K562 (cell line): Measurements from ENCODE around the gene CTDSPL. TPM values are rescaled to one million over a fixed set of nuclear protein-coding genes. Genes with fewer than 3 reads are reported as not detected.
"Not testable (repeated sequence)": the region's sequence is repeated elsewhere in the genome, so short reads cannot be mapped to it uniquely, and the experiment has no call there.

Experiments used
- ATAC-seq: fragments of 200-7000 bp; cut with Tn5 transposase; 3 replicates; pipeline ENCODE4 v1.9.1; 2020; ENCODE audit warnings: moderate library complexity
- BruUV-seq: library from RNA; stranded (reverse); fragments of 400-500 nt; replicated peaks from 2 replicates; lab custom pipeline; 2021; lab: Mats Ljungman, UMichigan
- CTCF ChIA-PET: fragments of 300-600 bp; formaldehyde crosslinking; extraction: SDS; loops from one replicate; lab custom pipeline; 2021; ENCODE audit warnings: low intra/inter-chr PET ratio; lab: Yijun Ruan, JAX
- POLR2A ChIA-PET: fragments of 300-600, 350-650 bp; sonication (Branson Sonifier 250); formaldehyde crosslinking; extraction: SDS; loops from one replicate; lab custom pipeline; 2021; ENCODE audit warnings: antibody characterized with exemption, inconsistent platforms; lab: Yijun Ruan, JAX
- DNase-seq, 4 experiments: peaks; one replicate each; pipeline versions ENCODE4 v3.0.0 to v3.0.0-alpha.2; 2011 to 2018; ENCODE audit warnings: low spot score in 3 of 4, mixed read lengths in 3 of 4; ENCODE audit errors: extremely low read depth in 1 of 4
- FAIRE-seq: peaks from 2 replicates; lab custom pipeline; 2011; peaks lifted over from hg19 to GRCh38; lab: Jason Lieb, UNC
- H2AFZ ChIP-seq: 2 replicates; pipeline ENCODE4 v1.6.0; 2011; ENCODE audit warnings: low read depth, low read length, control low read depth, inconsistent platforms
- H3K27ac ChIP-seq: fragments of 200-600 bp; 3 replicates; pipeline ENCODE4 v1.8.0; 2011; ENCODE audit warnings: low read depth, mild to moderate bottlenecking, control low read depth, inconsistent platforms, low read length, moderate library complexity, mixed read lengths; ENCODE audit errors: extremely low read depth
- H3K27me3 ChIP-seq, 2 experiments: fragments of 300-600 bp in 1 of 2; 2 replicates in 1 of 2; 3 replicates in 1 of 2; pipeline versions ENCODE4 v1.6.0 to v1.8.0; 2011; ENCODE audit warnings: inconsistent platforms in 2 of 2, low read length in 2 of 2, mild to moderate bottlenecking in 1 of 2, mixed read lengths in 1 of 2, moderate library complexity in 1 of 2; ENCODE audit not compliant: control insufficient read depth in 2 of 2, insufficient read depth in 2 of 2
- H3K36me3 ChIP-seq: fragments of 300-600 bp; 3 replicates; pipeline ENCODE4 v1.8.0; 2011; ENCODE audit warnings: mild to moderate bottlenecking, low read length, inconsistent platforms; ENCODE audit not compliant: control insufficient read depth, insufficient read depth
- H3K4me1 ChIP-seq, 2 experiments: fragments of 200-600 bp in 1 of 2; replicated peaks in 1 of 2; 2 replicates in 1 of 2; 3 replicates in 1 of 2; pipeline versions ENCODE4 v1.5.1 to v1.8.0; 2011; ENCODE audit warnings: inconsistent platforms in 2 of 2, low read length in 2 of 2, mild to moderate bottlenecking in 1 of 2, mixed read lengths in 1 of 2, moderate library complexity in 1 of 2; ENCODE audit not compliant: control insufficient read depth in 2 of 2, insufficient read depth in 2 of 2
- H3K4me2 ChIP-seq: 2 replicates; pipeline ENCODE4 v1.6.1; 2011; ENCODE audit warnings: low read length, control low read depth, inconsistent platforms, mixed read lengths; ENCODE audit not compliant: insufficient read depth
- H3K4me3 ChIP-seq: fragments of 200-600 bp; sonication (generic), shearing (Covaris generic); 2 replicates; pipeline ENCODE4 v1.5.1; 2016; ENCODE audit warnings: control low read depth, inconsistent platforms
- H3K79me2 ChIP-seq: fragments of 200-600 bp; 3 replicates; pipeline ENCODE4 v1.8.0; 2011; ENCODE audit warnings: low read length, inconsistent platforms; ENCODE audit not compliant: control insufficient read depth, insufficient read depth
- H3K9ac ChIP-seq, 2 experiments: 2 replicates each; pipeline versions ENCODE4 v1.6.0 to v1.6.1; 2011; ENCODE audit warnings: low read depth in 2 of 2, low read length in 2 of 2, control low read depth in 1 of 2, inconsistent platforms in 1 of 2, mild to moderate bottlenecking in 1 of 2, mixed read lengths in 1 of 2; ENCODE audit not compliant: insufficient read depth in 1 of 2
- H3K9me1 ChIP-seq: one replicate; pipeline ENCODE4 v1.6.0; 2011; ENCODE audit warnings: inconsistent platforms, mild to moderate bottlenecking, low read length, moderate library complexity; ENCODE audit not compliant: control insufficient read depth, insufficient read depth
- H3K9me3 ChIP-seq: replicated peaks from 2 replicates; pipeline ENCODE4 v1.5.1; 2011; ENCODE audit warnings: low read depth, low read length, inconsistent platforms; ENCODE audit not compliant: control insufficient read depth, insufficient read depth
- H4K20me1 ChIP-seq: replicated peaks from 2 replicates; pipeline ENCODE4 v1.6.1; 2011; ENCODE audit warnings: low read length, inconsistent platforms, mixed read lengths; ENCODE audit not compliant: control insufficient read depth, insufficient read depth
- WGBS: fragments of 100-300 bp; shearing (Covaris generic); methylation state at CpG from one replicate; pipeline ENCODE4 v1.1.6; 2016; ENCODE audit warnings: low coverage, mixed read lengths; ENCODE audit not compliant: insufficient coverage; ENCODE audit errors: missing lambda C conversion rate; 5-methylcytosine and 5-hydroxymethylcytosine counted together
- in situ Hi-C: fragments of 300-500 bp; cut with MboI; formaldehyde crosslinking; loops from 4 replicates; pipeline ENCODE4 v1.15.0; 2018; ENCODE audit warnings: inconsistent platforms, mixed read lengths
- intact Hi-C: fragments of 100-400 bp; cut with micrococcal nuclease; formaldehyde crosslinking; loops from 2 replicates; pipeline ENCODE4 v1.14.2; 2022
- microRNA-seq: library from miRNA; unstranded; fragments of <30 nt; microRNA quantifications from one replicate; pipeline ENCODE4, GENCODE V29; 2018; ENCODE audit warnings: borderline microRNAs expressed
- polyA plus RNA-seq, 8 experiments: library from polyadenylated mRNA; depleted of rRNA in 4 of 8; stranded (reverse) in 5 of 8; unstranded in 3 of 8; fragments of >200 nt; fragmentation: Nextera tagmentation in 2 of 8; fragmentation: Illumina TruSeq in 1 of 8; extraction: Ambion mirVana in 2 of 8; extraction: Trizol in 1 of 8; gene quantifications; 2 replicates each; pipeline versions ENCODE4 v1.2.1 to v1.2.3, GENCODE V29; 2011 to 2014; ENCODE audit warnings: inconsistent platforms in 1 of 8, missing spikeins in 1 of 8
- small RNA-seq: library from RNA; depleted of rRNA; stranded (forward); fragments of <200 nt; gene quantifications from one replicate; pipeline ENCODE3, GENCODE V24; 2014
- total RNA-seq, 7 experiments: library from RNA; depleted of rRNA in 6 of 7; stranded (reverse); fragments of >200 nt in 6 of 7; fragmentation: Illumina TruSeq in 2 of 7; extraction: Trizol in 2 of 7; gene quantifications; 2 replicates each; pipeline versions ENCODE4 v1.2.1 to v1.2.3, GENCODE V29; 2011 to 2021; ENCODE audit warnings: low replicate concordance in 1 of 7

Gene CTDSPL
- total and polyA plus RNA-seq, 9 of the 15 experiments (the other 6 are each of a cell fraction or from before 2014, with no cell fraction given) = 5.1 to 19.3 (median 11.3) TPM

DNA sequence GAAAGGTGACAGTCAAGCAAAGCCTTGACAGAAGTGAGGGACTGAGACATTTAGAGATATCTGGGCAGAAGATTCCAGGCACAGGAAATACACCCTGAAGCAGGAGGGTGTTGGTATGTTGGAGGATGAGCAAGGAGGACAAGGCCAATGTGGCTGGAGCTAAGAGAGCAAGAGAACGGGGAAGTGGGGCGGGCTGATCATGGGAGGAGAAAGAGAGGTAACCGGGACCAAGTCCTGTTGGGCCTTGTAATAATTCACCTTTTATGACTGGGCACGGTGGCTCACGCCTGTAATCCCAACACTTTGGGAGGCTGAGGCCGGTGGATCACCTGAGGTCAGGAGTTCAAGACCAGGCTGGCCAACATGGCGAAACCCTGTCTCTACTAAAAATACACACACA lies 171.9 kb downstream of the CTDSPL start:
- H4K20me1 ChIP-seq, H3K79me2 ChIP-seq, FAIRE-seq, H3K9ac ChIP-seq, H3K9me3 ChIP-seq, H3K4me2 ChIP-seq, H2AFZ ChIP-seq, H3K9me1 ChIP-seq, BruUV-seq, DNase-seq, intact Hi-C loops, ATAC-seq, POLR2A ChIA-PET, H3K4me3 ChIP-seq, H3K27ac ChIP-seq, H3K36me3 ChIP-seq, in situ Hi-C loops: not testable (repeated sequence)
- Histone ChIP-seq H3K4me1 (peaks cover 8 to 22% of the 10 kb centered on the region in 2 experiments), H3K27me3 (peaks cover 0 to 43% of the 10 kb centered on the region in 2 experiments; a peak in 3 of 5 replicates)
- CTCF ChIA-PET = interaction anchor here (0.6 kb wide), 1 partner anchor 1304 kb away, joined by 3 read pairs; no protein-coding TSS in a partner anchor
- WGBS = 19% methylated on average over 7 of the region's 7 CpGs

Small RNA genes lying within 50 kb of the gene (microRNA-seq; reads per million reads assigned to microRNA genes)
- 3.6 reads per million, percentile 39 among the genes with 10 or more reads in this experiment for gene MIR26A1

Small RNA genes lying within 50 kb of the gene (small RNA-seq; reads per million reads assigned to genes)
- gene MIR26A1 = 1.3 reads per million, percentile 70 among the genes with 10 or more reads in this experiment
- gene RF00019 = not detected

Other genes starting within 250 kb of the CTDSPL start
- gene VILL, start 128.9 kb downstream of the CTDSPL start, total RNA-seq (2014; rRNA removed) = 12.6 and 17.4 TPM in 2 replicates
- 3.3 and 4.3 TPM in 2 replicates for gene VILL, start 128.9 kb downstream of the CTDSPL start, total RNA-seq (2014; rRNA removed; fragmentation: Illumina TruSeq; extraction: Trizol)
- 8.8 and 9.2 TPM in 2 replicates for gene VILL, start 128.9 kb downstream of the CTDSPL start, total RNA-seq (2015; rRNA removed; fragmentation: Illumina TruSeq; extraction: Trizol)
- gene VILL, start 128.9 kb downstream of the CTDSPL start, total RNA-seq (2021) = 12.4 and 13.4 TPM in 2 replicates
- 7.7 and 10.6 TPM in 2 replicates for gene VILL, start 128.9 kb downstream of the CTDSPL start, polyA plus RNA-seq (2011; rRNA removed)
- gene VILL, start 128.9 kb downstream of the CTDSPL start, polyA plus RNA-seq (2014; fragmentation: Illumina TruSeq; extraction: Trizol) = 8.7 and 9.8 TPM in 2 replicates
- under 1 TPM; 0.11 to 0.49 TPM for gene VILL, start 128.9 kb downstream of the CTDSPL start, polyA plus RNA-seq (2014; fragmentation: Nextera tagmentation; extraction: Ambion mirVana)
- gene VILL, start 128.9 kb downstream of the CTDSPL start, polyA plus RNA-seq (2014; rRNA removed) = 16.0 and 18.1 TPM in 2 replicates
- 152 and 190 TPM in 2 replicates for gene PLCD1, start 167.8 kb downstream of the CTDSPL start, total RNA-seq (2014; rRNA removed)
- gene PLCD1, start 167.8 kb downstream of the CTDSPL start, total RNA-seq (2014; rRNA removed; fragmentation: Illumina TruSeq; extraction: Trizol) = 60.7 and 88.3 TPM in 2 replicates
- 47.5 and 50.1 TPM in 2 replicates for gene PLCD1, start 167.8 kb downstream of the CTDSPL start, total RNA-seq (2015; rRNA removed; fragmentation: Illumina TruSeq; extraction: Trizol)
- 149 and 161 TPM in 2 replicates for gene PLCD1, start 167.8 kb downstream of the CTDSPL start, total RNA-seq (2021)
- gene PLCD1, start 167.8 kb downstream of the CTDSPL start, polyA plus RNA-seq (2011; rRNA removed) = 209 and 284 TPM in 2 replicates
- gene PLCD1, start 167.8 kb downstream of the CTDSPL start, polyA plus RNA-seq (2014; fragmentation: Illumina TruSeq; extraction: Trizol) = 135 and 145 TPM in 2 replicates
- gene PLCD1, start 167.8 kb downstream of the CTDSPL start, polyA plus RNA-seq (2014; fragmentation: Nextera tagmentation; extraction: Ambion mirVana) = 10 to 100 TPM in 1 of 2 experiments, 1 to 10 TPM in 1; 5.4 to 11.0 TPM
- 116 and 140 TPM in 2 replicates for gene PLCD1, start 167.8 kb downstream of the CTDSPL start, polyA plus RNA-seq (2014; rRNA removed)
- gene DLEC1, start 177.3 kb downstream of the CTDSPL start, total RNA-seq (2014; rRNA removed) = not detected in 2 replicates
- gene DLEC1, start 177.3 kb downstream of the CTDSPL start, total RNA-seq (2014; rRNA removed; fragmentation: Illumina TruSeq; extraction: Trizol) = not detected in 2 replicates
- not detected in 2 replicates for gene DLEC1, start 177.3 kb downstream of the CTDSPL start, total RNA-seq (2015; rRNA removed; fragmentation: Illumina TruSeq; extraction: Trizol)
- 0.02 TPM in 1 of 2 replicates, not detected in the other for gene DLEC1, start 177.3 kb downstream of the CTDSPL start, total RNA-seq (2021)
- not detected in 2 replicates for gene DLEC1, start 177.3 kb downstream of the CTDSPL start, polyA plus RNA-seq (2011; rRNA removed)
- not detected in 2 replicates for gene DLEC1, start 177.3 kb downstream of the CTDSPL start, polyA plus RNA-seq (2014; fragmentation: Illumina TruSeq; extraction: Trizol)
- gene DLEC1, start 177.3 kb downstream of the CTDSPL start, polyA plus RNA-seq (2014; fragmentation: Nextera tagmentation; extraction: Ambion mirVana) = under 1 TPM; 0.07 to 0.08 TPM
- gene DLEC1, start 177.3 kb downstream of the CTDSPL start, polyA plus RNA-seq (2014; rRNA removed) = not detected in 2 replicates